SK-N-DZ (cell line): ENCODE data around the gene CCNA1.

Experiments used
- DNase-seq: peaks from one replicate; pipeline ENCODE4 v3.0.0-alpha.2; 2015; ENCODE audit warnings: low spot score

The CCNA1 gene

GRCh38 chr13:36453516-36453915 lies 21.2 kb downstream of the CCNA1 start:
- DNase-seq: no peak

- no peak for DNase-seq
Measured at GRCh38 chr13:36454121-36454520, 21.8 kb downstream of the CCNA1 start.

GRCh38 chr13:36454987-36455386 lies 22.7 kb downstream of the CCNA1 start:
- peak; percentile 11 for DNase-seq

- DNase-seq: no peak
Measured at GRCh38 chr13:36456577-36456976, 24.3 kb downstream of the CCNA1 start.

- DNase-seq: no peak
Measured at GRCh38 chr13:36461506-36461905, 29.2 kb downstream of the CCNA1 start.

- no peak for DNase-seq
Measured at GRCh38 chr13:36475468-36475867, 43.2 kb downstream of the CCNA1 start.

- no peak for DNase-seq
Measured at GRCh38 chr13:36476661-36477060, 44.4 kb downstream of the CCNA1 start.

- no peak for DNase-seq
Measured at GRCh38 chr13:36480726-36481427, 48.6 kb downstream of the CCNA1 start.

GRCh38 chr13:36490055-36490454 lies 57.8 kb downstream of the CCNA1 start:
- DNase-seq: no peak
